SJSA1 (cell line): ENCODE data around the gene EPX. TPM values are rescaled to one million over a fixed set of nuclear protein-coding genes. Genes with fewer than 3 reads are reported as not detected.
"Not testable (repeated sequence)": the region's sequence is repeated elsewhere in the genome, so short reads cannot be mapped to it uniquely, and the experiment has no call there.

Experiments
- DNase-seq, 2 experiments: peaks; one replicate each; pipeline ENCODE4 v3.0.0-alpha.2; 2015 to 2020; ENCODE audit warnings: low spot score in 2 of 2, low read depth in 1 of 2
- H3K27ac ChIP-seq: fragments of 250-450 bp; sonication (Bioruptor Pico); 2 replicates; pipeline ENCODE4 v1.5.1; 2020; ENCODE audit warnings: mild to moderate bottlenecking, moderate library complexity
- H3K27me3 ChIP-seq: fragments of 250-450 bp; sonication (Bioruptor Pico); replicated peaks from 2 replicates; pipeline ENCODE4 v1.5.1; 2020; ENCODE audit warnings: mild to moderate bottlenecking, moderate library complexity
- H3K36me3 ChIP-seq: fragments of 250-450 bp; sonication (Bioruptor Pico); 2 replicates; pipeline ENCODE4 v1.5.1; 2020; ENCODE audit warnings: mild to moderate bottlenecking
- H3K4me1 ChIP-seq: fragments of 250-450 bp; sonication (Bioruptor Pico); replicated peaks from 2 replicates; pipeline ENCODE4 v1.6.1; 2021; ENCODE audit warnings: mild to moderate bottlenecking
- H3K4me3 ChIP-seq: fragments of 250-450 bp; sonication (Bioruptor Pico); 2 replicates; pipeline ENCODE4 v1.5.1; 2020; ENCODE audit warnings: mild to moderate bottlenecking
- H3K9me3 ChIP-seq: fragments of 250-450 bp; sonication (Bioruptor Pico); replicated peaks from 2 replicates; pipeline ENCODE4 v1.5.1; 2020; ENCODE audit warnings: mild to moderate bottlenecking
- total RNA-seq: library from RNA; depleted of rRNA; stranded (reverse); fragments of >200 nt; shearing (Covaris generic); gene quantifications from 2 replicates; pipeline ENCODE4 v1.2.3, GENCODE V29; 2014; rRNA removed

The EPX gene
- total RNA-seq = not detected in 2 replicates

GRCh38 chr17:58192612-58193011, at the start of gene EPX:
TSS of gene EPX (plus strand) at chr17:58192726. CDS start at chr17:58192847, 121 bp downstream.
- H3K4me3 ChIP-seq = no peak within 1 kb of the TSS
- H3K4me1 ChIP-seq = no peaks in the 10 kb centered on the region
- H3K27ac ChIP-seq = no peak within 1 kb of the TSS
- DNase-seq = no peak
- H3K9me3 ChIP-seq = no peaks in the 10 kb centered on the region
- H3K36me3 ChIP-seq = no peaks in the 10 kb centered on the region
- peaks cover 40% of the 10 kb centered on the region for H3K27me3 ChIP-seq

GRCh38 chr17:58143335-58143734, 49.2 kb upstream of the EPX start:
- H3K4me3 ChIP-seq, H3K36me3 ChIP-seq, H3K27ac ChIP-seq, DNase-seq, H3K9me3 ChIP-seq, H3K4me1 ChIP-seq: not testable (repeated sequence)
- peaks cover 25% of the 10 kb centered on the region for H3K27me3 ChIP-seq

GRCh38 chr17:58144801-58145200, 47.7 kb upstream of the EPX start:
- no peak for DNase-seq
- Histone ChIP-seq H3K4me1 (no peaks in the 10 kb centered on the region), H3K27ac (no peak overlapping the region), H3K36me3 (no peaks in the 10 kb centered on the region), H3K9me3 (peaks cover 8% of the 10 kb centered on the region), H3K4me3 (no peak overlapping the region), H3K27me3 (peaks cover 25% of the 10 kb centered on the region)

- peaks cover 47% of the 10 kb centered on the region for H3K27me3 ChIP-seq
- no peak within 1 kb of the TSS for H3K27ac ChIP-seq
- H3K4me1 ChIP-seq = no peaks in the 10 kb centered on the region
- H3K9me3 ChIP-seq = peaks cover 8% of the 10 kb centered on the region
- H3K4me3 ChIP-seq = no peak within 1 kb of the TSS
- no peaks in the 10 kb centered on the region for H3K36me3 ChIP-seq
- no peak for DNase-seq
Observed at GRCh38 chr17:58147930-58148434, 44.5 kb upstream of the EPX start, which contains the start of gene OR4D1. TSS of gene OR4D1 (plus strand) at chr17:58148384. CDS start at chr17:58155154, 6,770 bp downstream.

GRCh38 chr17:58148609-58149008, 43.9 kb upstream of the EPX start:
- DNase-seq = no peak
- Histone ChIP-seq H3K36me3 (no peaks in the 10 kb centered on the region), H3K4me1 (no peaks in the 10 kb centered on the region), H3K4me3 (no peak overlapping the region), H3K27ac (no peak overlapping the region), H3K27me3 (peaks cover 51% of the 10 kb centered on the region), H3K9me3 (peaks cover 8% of the 10 kb centered on the region)

GRCh38 chr17:58150394-58150793, 42.1 kb upstream of the EPX start:
- DNase-seq = no peak
- Histone ChIP-seq H3K27ac (no peak overlapping the region), H3K9me3 (no peaks in the 10 kb centered on the region), H3K4me3 (no peak overlapping the region), H3K36me3 (no peaks in the 10 kb centered on the region), H3K4me1 (no peaks in the 10 kb centered on the region), H3K27me3 (peaks cover 66% of the 10 kb centered on the region)

GRCh38 chr17:58153046-58153445, 39.5 kb upstream of the EPX start:
- no peak overlapping the region for H3K27ac ChIP-seq
- no peaks in the 10 kb centered on the region for H3K4me1 ChIP-seq
- DNase-seq = no peak
- peaks cover 82% of the 10 kb centered on the region for H3K27me3 ChIP-seq
- peaks cover 9% of the 10 kb centered on the region; the same call in 1 of the 2 replicates for H3K9me3 ChIP-seq
- no peaks in the 10 kb centered on the region for H3K36me3 ChIP-seq
- H3K4me3 ChIP-seq = no peak overlapping the region

- no peak overlapping the region for H3K4me3 ChIP-seq
- H3K4me1 ChIP-seq = no peaks in the 10 kb centered on the region
- H3K36me3 ChIP-seq = no peaks in the 10 kb centered on the region
- peaks cover 9% of the 10 kb centered on the region; the same call in 1 of the 2 replicates for H3K9me3 ChIP-seq
- peaks cover 80% of the 10 kb centered on the region for H3K27me3 ChIP-seq
- no peak for DNase-seq
- H3K27ac ChIP-seq = no peak overlapping the region
Observed at GRCh38 chr17:58153671-58154070, 38.9 kb upstream of the EPX start.

GRCh38 chr17:58156839-58157803, 35.4 kb upstream of the EPX start:
- Histone ChIP-seq H3K4me3 (no peak overlapping the region), H3K36me3 (no peaks in the 10 kb centered on the region), H3K4me1 (no peaks in the 10 kb centered on the region), H3K9me3 (peaks cover 9% of the 10 kb centered on the region; the same call in 1 of the 2 replicates), H3K27ac (no peak overlapping the region), H3K27me3 (peaks cover 75% of the 10 kb centered on the region)
- DNase-seq = no peak

GRCh38 chr17:58158181-58158580, 34.3 kb upstream of the EPX start:
- Histone ChIP-seq H3K4me3 (no peak overlapping the region), H3K27ac (no peak overlapping the region), H3K36me3 (no peaks in the 10 kb centered on the region), H3K4me1 (no peaks in the 10 kb centered on the region), H3K27me3 (peaks cover 82% of the 10 kb centered on the region), H3K9me3 (peaks cover 9% of the 10 kb centered on the region; the same call in 1 of the 2 replicates)
- DNase-seq = no peak

GRCh38 chr17:58161566-58161965, 31.0 kb upstream of the EPX start:
- no peaks in the 10 kb centered on the region for H3K4me1 ChIP-seq
- no peak for DNase-seq
- no peaks in the 10 kb centered on the region for H3K36me3 ChIP-seq
- H3K9me3 ChIP-seq = peaks cover 7% of the 10 kb centered on the region; the same call in 1 of the 2 replicates
- H3K27ac ChIP-seq = no peak overlapping the region
- H3K4me3 ChIP-seq = no peak overlapping the region
- peaks cover 63% of the 10 kb centered on the region for H3K27me3 ChIP-seq

GRCh38 chr17:58165981-58166380, 26.5 kb upstream of the EPX start:
- H3K4me1 ChIP-seq = no peaks in the 10 kb centered on the region
- no peaks in the 10 kb centered on the region for H3K36me3 ChIP-seq
- no peak overlapping the region for H3K4me3 ChIP-seq
- H3K27ac ChIP-seq = no peak overlapping the region
- DNase-seq = no peak
- H3K9me3 ChIP-seq = no peaks in the 10 kb centered on the region
- H3K27me3 ChIP-seq = peaks cover 44% of the 10 kb centered on the region

- no peaks in the 10 kb centered on the region for H3K36me3 ChIP-seq
- no peaks in the 10 kb centered on the region for H3K9me3 ChIP-seq
- H3K27me3 ChIP-seq = peaks cover 45% of the 10 kb centered on the region
Observed at GRCh38 chr17:58166682-58167081, 25.8 kb upstream of the EPX start, which contains the start of gene OR4D2. TSS of gene OR4D2 (plus strand) at chr17:58166982. CDS start at chr17:58169656, 2,674 bp downstream.

GRCh38 chr17:58170622-58171021, 21.9 kb upstream of the EPX start:
- peaks cover 33% of the 10 kb centered on the region for H3K27me3 ChIP-seq
- no peaks in the 10 kb centered on the region for H3K4me1 ChIP-seq
- H3K9me3 ChIP-seq = no peaks in the 10 kb centered on the region
- no peak overlapping the region for H3K27ac ChIP-seq
- no peak for DNase-seq
- H3K4me3 ChIP-seq = no peak overlapping the region
- no peaks in the 10 kb centered on the region for H3K36me3 ChIP-seq

More at GRCh38 chr17:58166682-58167081, 25.8 kb upstream of the EPX start, which contains the start of gene OR4D2:
- no peak within 1 kb of the TSS for H3K27ac ChIP-seq
- H3K4me3 ChIP-seq = no peak within 1 kb of the TSS
- no peak for DNase-seq
- H3K4me1 ChIP-seq = no peaks in the 10 kb centered on the region
